WI38 (cell line): ENCODE data around the gene MYPN.
"Not testable (repeated sequence)": the region's sequence is repeated elsewhere in the genome, so short reads cannot be mapped to it uniquely, and the experiment has no call there.

Experiments
- H3K4me3 ChIP-seq: 2 replicates; pipeline ENCODE4 v1.5.1; 2011; ENCODE audit warnings: low read depth, mild to moderate bottlenecking, control low read depth, low read length
- TF ChIP-seq, protein P1 (sequence below): IDR thresholded peaks from 2 replicates; pipeline ENCODE4 v1.5.1; 2012; ENCODE audit warnings: low read depth, mild to moderate bottlenecking, control low read depth, low read length

The MYPN gene

GRCh38 chr10:68075550-68076004 lies 33.7 kb upstream of the MYPN start:
- peak overlapping the region; percentile 45 for H3K4me3 ChIP-seq
- TF ChIP-seq, protein P1, sequence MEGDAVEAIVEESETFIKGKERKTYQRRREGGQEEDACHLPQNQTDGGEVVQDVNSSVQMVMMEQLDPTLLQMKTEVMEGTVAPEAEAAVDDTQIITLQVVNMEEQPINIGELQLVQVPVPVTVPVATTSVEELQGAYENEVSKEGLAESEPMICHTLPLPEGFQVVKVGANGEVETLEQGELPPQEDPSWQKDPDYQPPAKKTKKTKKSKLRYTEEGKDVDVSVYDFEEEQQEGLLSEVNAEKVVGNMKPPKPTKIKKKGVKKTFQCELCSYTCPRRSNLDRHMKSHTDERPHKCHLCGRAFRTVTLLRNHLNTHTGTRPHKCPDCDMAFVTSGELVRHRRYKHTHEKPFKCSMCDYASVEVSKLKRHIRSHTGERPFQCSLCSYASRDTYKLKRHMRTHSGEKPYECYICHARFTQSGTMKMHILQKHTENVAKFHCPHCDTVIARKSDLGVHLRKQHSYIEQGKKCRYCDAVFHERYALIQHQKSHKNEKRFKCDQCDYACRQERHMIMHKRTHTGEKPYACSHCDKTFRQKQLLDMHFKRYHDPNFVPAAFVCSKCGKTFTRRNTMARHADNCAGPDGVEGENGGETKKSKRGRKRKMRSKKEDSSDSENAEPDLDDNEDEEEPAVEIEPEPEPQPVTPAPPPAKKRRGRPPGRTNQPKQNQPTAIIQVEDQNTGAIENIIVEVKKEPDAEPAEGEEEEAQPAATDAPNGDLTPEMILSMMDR: no peak

DNA sequence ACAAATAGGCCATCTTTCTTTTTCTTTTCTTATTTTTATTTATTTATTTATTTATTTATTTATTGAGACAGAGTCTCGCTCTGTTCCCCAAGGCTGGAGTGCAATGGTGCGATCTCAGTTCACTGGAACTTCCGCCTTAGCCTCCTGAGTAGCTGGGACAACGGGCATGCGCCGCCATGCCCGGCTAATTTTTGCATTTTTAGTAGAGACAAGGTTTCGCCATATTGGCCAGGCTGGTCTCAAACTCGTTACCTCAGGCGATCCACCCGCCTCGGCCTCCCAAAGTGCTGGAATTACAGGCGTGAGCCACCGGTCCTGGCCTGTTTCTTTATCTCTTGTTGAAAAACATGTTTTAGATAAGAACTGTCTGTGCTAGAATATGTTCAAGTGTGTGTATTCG lies 33.2 kb upstream of the MYPN start:
- H3K4me3 ChIP-seq: not testable (repeated sequence)

- TF ChIP-seq, protein P1: no peak
Observed at GRCh38 chr10:68077026-68077425, 32.3 kb upstream of the MYPN start.

DNA sequence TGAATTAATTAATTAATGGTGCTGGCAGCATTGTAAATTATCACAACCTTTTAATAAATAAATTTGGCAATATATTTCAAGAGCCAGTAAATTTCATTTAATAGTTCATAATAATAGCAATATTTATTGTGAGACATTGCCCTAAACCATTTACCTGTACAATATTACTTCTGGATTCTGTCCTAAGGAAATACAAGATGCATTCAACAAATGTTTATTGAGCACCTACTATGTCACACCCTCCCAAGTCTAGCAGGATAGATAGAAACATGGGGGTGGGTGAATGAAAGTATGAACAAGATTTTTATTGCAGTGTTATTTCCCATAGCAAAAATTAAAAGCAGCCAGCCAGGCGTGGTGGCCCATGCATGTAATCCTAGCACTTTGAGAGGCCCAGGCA lies 29.9 kb upstream of the MYPN start:
- TF ChIP-seq, protein P1: no peak
- H3K4me3 ChIP-seq: no peak overlapping the region

More at GRCh38 chr10:68077026-68077425, 32.3 kb upstream of the MYPN start:
- H3K4me3 ChIP-seq: no peak overlapping the region

DNA sequence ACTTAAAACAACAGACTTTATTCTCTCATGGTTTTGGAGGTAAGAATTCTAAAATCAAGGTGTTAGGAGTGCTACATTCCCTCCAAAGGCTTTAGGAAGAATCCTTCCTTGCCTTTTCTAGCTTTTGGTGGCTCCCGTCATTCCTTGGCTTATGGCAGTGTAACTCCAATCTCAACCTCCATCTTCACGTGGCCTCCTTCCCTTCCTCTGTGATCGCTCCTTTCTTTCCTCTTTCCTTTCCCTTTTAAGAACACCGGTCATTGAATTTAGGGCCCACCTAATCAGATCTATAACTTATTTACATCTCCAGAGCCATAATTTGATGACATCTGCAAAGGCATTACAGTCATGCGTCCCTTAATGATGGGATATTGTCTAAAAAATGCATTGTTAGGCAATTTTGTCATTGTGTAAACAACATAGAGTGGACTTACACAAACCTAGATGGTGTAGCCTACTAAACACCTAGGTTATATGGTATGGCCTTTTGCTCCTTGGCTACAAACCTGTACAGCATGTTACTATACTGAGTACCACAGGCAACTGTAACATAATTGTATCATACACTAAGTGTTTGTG lies 28.3 kb upstream of the MYPN start:
- H3K4me3 ChIP-seq: no peak overlapping the region
- TF ChIP-seq, protein P1: no peak

DNA sequence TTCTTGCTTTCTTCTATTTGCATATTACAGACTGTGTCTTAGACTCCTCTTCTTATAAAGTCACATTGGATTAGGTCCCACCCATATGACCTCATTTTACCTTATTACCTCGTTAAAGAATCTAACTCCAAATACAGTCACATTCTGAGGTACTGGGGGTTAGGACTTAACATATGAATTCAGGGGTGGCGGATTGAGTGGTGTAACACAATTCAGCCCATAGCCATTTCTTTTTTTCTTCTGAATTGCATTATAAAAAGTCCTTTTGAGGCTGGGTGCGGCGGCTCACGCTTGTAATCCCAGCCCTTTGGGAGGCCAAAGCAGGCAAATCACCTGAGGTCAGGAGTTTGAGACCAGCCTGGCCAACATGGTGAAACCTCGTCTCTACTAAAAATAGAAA lies 27.4 kb upstream of the MYPN start:
- no peak overlapping the region for H3K4me3 ChIP-seq
- TF ChIP-seq, protein P1: no peak

GRCh38 chr10:68082872-68083271 lies 26.4 kb upstream of the MYPN start:
- TF ChIP-seq, protein P1: peak; percentile 5; the same call in 1 of the 2 replicates
- no peak overlapping the region for H3K4me3 ChIP-seq

DNA sequence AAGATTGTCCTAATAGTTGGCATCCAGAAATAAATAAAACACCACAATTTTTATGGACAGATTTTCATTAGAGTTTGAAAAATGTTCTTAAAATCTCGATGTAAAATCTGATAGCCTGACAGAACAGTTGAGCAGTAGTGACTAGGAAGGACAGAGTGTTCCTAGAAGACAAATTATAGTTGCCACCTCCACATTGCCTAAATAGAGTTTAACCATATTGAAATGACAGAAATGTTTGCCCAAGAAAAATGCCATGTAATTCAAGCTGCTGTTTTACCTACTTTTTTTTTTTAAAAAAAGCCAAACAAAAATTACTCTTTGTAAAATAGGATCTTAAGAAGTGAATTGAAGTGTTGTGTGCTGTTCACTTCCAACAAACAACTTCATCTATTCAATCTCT lies 25.3 kb upstream of the MYPN start:
- TF ChIP-seq, protein P1: no peak
- no peak overlapping the region for H3K4me3 ChIP-seq
